Myocyte (in vitro differentiated cells): ENCODE results near the gene CSNK2A2. TPM values are rescaled to one million over a fixed set of nuclear protein-coding genes. Genes with fewer than 3 reads are reported as not detected.

Experiments
- DNase-seq: peaks from one replicate; pipeline ENCODE4 v3.0.0-alpha.2; 2012; ENCODE audit warnings: low read depth
- polyA plus RNA-seq: library from polyadenylated mRNA; unstranded; fragments of >200 nt; gene quantifications from one replicate; pipeline ENCODE4 v1.2.1, GENCODE V29; 2012; ENCODE audit warnings: missing spikeins
- total RNA-seq: library from RNA; depleted of rRNA; stranded (reverse); fragments of >200 nt; gene quantifications from 2 replicates; pipeline ENCODE4 v1.2.3, GENCODE V29; 2014

Gene CSNK2A2
- total RNA-seq, result 36.1 and 50.6 TPM in 2 replicates
- polyA plus RNA-seq, result 47.5 TPM

DNA sequence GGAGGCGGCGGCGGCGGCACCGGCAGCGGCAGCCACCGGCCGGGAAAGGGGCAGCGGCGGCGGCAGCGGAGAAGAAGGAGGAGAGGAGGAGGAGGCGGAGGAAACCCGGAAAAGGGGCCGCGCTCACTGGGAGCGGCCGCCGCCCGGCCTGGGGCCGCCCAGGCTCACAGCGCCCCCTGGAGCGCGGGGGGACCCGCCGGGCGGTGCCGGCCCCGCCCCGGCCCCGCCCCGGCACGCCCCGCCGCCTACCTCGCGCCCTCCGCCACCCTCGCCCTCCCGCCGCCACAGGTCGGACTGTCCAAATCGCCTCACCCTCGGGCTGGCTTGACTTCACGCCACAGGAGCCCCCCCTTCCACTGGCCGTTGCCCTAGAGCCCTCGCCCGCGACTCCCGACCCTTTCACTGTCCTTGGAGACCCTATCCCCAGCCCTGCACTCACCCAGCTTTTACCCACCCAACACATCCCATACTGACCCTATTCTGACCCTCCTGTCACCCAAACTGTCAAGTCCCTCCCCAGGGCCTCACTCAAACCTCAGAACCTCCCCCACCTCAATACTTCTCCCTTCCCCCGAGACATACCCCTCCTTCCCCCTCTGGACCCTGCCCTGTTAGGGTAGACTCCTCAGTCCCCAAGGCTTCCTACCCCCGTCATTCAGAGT lies at the start of gene CSNK2A2:
CSNK2A2 (minus strand) TSS at position 85 of the 662 bp plus-strand sequence. CDS start 370 bp downstream, outside the sequence.
- DNase-seq, result peak; percentile 73

DNA sequence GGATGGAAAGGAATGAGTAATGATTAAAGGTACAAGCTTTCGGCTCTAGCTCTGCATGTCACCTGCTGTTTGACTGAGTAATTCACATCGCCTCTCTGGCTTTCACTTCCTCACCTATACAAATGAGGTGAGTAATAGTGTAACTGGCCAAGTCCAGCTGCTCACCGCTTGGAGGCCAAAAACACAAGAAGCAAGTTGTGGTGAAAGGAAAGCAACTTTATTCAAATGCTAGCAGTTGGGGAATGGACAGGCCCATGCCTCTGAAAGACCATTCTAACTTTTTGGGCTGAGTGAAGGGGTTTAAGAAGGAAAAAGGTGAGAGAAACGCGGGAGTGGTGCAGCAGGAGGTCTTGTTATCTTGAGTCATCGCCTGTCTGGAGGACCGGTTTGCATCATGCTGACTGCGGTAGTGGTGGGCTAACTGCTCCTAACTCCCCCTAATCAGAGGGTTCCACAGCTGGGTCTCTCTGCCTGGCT lies 45.7 kb upstream of the CSNK2A2 start:
- DNase-seq, result no peak

DNA sequence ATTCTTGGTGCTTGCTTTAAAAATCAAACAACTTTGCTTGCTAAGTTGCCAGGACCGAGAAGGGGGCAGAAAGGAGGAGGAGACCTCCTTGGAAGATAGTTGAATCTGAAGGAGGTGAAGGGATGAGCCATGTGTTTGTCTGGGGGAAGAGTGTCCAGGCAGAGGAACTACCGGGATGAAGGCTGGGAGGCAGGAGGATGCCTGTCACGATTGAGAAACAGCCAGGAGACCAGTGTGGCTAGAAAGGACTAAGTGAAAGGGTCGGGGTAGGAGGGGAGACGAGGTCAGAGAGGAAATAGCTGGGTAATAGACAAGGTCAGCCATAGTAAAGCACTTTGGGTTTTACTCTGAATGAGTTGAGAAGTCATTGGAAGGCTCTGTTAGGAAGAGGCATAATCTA lies 38.9 kb upstream of the CSNK2A2 start:
- DNase-seq, result no peak

DNA sequence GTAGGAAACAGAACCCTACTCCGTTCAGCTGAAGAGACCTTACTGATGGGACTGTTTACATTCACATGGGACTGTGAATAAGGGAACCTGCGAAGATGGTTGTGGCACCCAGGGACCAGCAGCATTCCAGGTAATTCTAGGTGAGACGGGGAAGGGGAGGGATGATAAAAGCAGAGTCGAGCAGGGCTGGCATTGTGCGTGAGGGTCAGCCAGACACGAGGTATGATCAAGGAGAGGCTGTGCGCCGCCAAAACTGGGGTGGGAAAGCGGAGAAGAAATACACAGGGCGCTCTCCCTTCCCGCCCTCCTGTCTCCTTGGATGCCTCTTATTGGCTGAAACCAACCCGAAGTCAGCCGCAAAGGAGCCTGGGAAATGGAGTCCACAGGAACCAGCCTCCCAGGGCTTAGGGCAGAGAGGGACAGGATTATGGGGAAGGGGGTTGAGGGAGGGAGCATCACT lies 38.4 kb upstream of the CSNK2A2 start:
- DNase-seq, result peak; percentile 74

DNA sequence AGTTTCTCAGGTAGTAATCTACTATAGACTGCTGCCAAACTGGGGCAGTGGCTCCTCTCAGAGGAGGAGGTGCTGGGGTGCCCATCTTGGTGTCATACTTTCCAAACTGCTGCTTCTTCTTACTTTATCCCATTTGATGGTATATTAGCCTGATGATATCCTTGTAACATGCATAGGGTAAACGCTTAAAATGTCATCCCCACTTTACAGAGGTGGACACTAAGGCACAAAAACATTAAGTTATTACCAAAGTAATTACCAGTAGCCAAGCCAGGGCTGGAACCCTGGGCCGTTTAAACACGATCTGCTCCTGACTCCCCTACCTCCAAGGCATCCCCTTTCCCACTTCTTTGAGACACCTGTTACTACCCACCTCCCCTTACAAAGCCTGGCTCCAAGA lies 37.8 kb upstream of the CSNK2A2 start:
- no peak for DNase-seq

DNA sequence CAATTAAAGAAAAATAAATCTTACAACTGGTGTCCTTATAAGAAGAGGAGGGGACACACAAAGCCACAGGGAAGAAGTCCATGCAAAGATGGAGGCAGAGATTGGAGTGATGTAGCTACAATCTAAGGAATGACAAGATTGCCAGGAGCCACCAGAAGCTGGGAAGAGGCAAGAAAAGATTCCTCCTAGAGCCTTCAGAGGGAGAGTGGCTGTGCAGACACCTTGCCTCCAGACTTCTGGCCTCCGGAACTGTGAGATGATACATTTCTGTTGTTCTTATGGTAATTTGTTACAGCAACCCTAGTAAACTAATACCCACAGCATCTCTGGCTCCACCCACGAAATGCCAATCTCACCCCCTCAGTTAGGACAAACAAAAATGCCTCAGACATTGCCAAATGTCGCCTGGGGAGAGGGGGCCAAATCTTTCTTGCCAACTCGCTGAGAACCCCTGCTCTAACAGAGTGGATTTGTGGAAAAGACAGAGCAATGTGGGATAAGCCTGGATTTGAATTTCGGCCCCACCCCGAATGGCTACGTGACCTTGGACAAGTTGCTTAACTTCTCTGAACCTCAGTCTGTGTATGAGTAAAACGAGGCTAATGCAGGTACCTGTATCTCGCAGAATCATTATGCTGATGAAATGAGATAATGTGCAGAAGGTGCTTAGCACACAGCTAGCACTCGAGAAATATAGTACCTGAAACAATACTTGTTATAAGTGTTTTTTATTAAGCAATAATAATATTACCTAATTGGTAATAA lies 37.1 kb upstream of the CSNK2A2 start:
- DNase-seq, result no peak

DNA sequence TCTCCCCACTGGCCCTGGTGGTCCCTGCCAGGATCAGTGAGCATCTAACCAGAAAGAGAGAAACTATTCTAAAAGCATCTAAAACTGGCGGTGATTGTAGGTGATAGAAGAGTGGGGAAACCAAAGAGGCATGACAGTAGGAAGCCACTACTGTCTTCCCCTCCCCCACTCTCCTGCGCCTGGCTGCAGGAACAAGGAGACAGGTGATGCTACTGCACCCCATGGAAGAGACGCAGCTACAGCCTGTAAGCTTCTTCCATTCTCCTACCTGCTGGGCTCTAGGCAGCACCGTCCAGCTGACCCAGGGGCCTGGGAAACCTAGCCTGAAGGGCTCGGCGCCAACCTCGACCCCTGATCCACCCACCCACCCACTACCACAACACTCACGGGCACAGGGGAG lies 32.4 kb upstream of the CSNK2A2 start:
- no peak for DNase-seq

DNA sequence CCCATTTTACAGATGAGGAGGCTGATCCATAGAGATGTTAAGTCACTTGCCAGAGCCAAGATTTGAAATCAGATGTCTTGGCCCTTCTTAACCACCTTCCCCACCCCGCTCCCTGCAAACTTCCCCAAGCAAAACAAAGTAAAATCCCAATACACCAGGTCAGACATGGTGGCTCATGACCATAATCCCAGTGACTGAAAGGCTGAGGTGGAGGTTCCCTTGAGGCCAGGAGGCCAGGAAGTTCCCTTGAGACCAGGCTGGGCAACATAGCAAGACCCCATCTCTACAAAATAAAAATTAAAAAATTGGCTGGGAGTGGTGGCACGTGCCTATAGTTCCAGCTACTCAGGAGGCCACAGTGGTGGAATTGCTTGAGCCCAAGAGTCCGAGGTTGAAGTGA lies 28.9 kb upstream of the CSNK2A2 start:
- no peak for DNase-seq

DNA sequence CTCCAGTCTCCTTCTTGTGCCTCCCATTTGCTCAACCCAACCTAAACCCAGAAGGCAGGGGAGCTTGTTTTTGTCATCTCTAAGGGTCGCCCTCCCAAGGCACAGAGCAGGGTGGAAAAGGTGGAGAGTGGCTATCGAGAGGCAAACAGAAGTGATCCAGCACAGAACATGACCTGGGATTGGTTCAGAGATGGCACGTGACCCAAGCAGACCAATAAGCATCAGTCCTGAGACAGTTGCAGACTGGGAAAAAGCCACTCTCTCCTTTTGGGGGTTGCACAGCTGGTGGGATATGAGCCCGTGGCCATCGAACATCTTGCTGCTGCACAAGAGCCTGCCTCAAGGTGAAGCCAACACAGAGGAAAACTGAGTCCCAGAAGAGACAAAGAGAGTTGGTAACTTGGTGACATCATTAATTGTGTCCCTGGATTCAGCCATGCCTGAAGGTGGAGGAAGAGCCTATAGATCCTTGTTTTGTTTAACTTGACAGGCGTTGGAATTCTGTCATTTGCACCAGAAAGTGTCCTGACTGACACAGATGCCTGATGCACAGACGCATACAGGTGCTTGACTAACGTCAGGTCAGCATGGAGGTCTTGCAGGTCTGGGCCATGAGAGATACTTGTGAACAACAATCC lies 28.2 kb upstream of the CSNK2A2 start:
- DNase-seq, result no peak

DNA sequence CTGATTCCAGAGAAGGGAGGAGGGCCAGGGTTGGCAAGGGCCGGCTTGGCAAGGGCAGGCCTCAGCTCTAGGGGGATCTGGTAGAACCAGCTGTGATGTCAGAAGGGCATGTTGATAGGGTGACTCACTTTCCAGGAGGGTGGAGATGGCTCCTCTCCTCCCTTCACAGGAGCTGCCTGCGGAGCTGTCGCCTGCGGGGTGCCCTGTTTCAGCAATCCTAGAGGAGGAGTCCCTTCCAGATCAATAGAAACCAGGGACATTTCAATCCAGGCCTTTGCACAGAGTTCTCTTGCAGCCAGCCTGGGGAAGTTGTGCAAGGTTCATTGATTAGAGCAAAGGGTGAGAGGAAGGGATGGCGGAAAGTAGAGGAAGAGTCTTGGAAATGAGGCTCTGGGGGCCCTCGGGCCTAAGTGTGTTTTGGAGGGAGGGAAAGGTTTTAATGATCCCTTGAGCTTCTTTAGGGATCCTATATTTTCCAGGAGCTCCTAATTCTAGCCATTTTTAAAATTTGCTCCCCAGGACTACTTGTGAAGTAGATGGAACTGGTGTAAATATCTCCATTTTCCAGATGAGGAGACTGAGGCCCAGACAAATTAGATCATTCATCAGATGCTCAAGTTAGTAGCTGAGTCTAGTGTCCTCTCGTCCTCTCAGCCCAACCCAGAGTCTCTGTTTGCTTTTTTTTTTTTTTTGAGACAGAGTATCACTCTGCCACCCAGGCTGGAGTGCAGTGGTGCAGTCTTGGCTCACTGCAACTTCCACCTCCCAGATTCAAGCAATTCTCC lies 24.8 kb upstream of the CSNK2A2 start:
- DNase-seq, result peak; percentile 50

DNA sequence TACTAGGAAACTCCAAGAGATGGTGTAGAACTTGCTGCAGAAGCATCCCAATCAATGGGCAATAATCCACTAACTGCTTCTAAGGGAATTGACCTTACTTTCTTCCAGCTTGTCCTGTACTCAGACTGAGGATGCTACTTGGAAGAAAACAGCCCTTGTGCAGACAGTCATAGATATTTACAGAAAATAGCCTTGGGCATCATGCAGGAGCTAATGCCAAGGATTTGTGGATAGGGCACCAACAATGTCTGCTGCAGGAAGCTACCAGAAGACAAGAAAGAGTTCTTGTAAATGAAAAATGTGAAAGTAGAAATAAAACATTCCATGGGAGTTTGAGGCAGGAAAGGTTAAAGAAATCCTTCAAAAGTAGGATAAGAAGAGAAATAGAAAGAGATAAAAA lies 21.5 kb upstream of the CSNK2A2 start:
- DNase-seq, result no peak

DNA sequence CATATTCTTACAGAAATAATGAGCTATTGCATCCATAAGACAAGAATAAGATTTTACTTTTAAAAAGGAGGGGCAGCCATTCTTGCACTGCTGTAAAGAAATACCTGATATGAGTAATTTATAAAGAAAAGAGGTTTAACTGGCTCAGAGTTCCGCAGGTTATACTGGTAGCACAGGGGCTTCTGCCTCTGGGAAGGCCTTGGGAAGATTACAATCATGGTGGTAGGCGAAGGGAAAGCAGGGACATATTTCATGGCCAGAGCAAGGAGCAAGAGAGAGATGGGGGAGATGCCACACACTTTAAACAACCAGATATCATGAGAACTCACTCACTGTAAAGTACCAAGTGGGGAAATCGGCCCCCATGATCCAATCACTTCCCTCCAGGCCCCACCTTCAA lies 20.9 kb upstream of the CSNK2A2 start:
- DNase-seq, result no peak

DNA sequence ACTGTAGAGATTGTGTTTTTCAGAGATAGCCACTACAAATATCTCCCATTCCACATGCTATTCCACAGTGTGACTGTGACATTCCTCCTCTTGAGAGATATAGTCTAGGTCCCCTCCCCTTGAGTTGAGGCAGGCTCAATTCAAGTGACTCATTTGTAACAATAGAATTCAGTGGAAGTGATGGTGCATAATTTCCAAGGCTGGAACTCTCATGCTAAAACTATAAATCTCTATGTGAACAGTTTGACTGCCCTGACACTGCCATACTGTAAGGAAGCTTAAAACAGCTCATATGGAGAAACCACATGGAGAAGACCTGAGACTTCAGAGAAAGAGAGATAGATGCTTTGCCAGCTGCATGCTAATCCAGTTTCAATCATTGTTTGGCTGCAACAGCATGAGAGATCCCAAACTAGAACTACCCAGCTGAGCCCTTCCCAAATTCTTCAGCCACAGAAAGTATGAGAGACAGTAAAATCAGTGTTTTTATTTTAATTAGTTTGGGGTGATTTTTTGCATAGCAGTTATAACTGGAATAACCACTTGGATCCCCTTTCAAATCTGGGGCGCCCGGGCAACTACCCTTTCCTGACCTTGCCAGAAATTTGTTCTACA lies 19.5 kb upstream of the CSNK2A2 start:
- no peak for DNase-seq

DNA sequence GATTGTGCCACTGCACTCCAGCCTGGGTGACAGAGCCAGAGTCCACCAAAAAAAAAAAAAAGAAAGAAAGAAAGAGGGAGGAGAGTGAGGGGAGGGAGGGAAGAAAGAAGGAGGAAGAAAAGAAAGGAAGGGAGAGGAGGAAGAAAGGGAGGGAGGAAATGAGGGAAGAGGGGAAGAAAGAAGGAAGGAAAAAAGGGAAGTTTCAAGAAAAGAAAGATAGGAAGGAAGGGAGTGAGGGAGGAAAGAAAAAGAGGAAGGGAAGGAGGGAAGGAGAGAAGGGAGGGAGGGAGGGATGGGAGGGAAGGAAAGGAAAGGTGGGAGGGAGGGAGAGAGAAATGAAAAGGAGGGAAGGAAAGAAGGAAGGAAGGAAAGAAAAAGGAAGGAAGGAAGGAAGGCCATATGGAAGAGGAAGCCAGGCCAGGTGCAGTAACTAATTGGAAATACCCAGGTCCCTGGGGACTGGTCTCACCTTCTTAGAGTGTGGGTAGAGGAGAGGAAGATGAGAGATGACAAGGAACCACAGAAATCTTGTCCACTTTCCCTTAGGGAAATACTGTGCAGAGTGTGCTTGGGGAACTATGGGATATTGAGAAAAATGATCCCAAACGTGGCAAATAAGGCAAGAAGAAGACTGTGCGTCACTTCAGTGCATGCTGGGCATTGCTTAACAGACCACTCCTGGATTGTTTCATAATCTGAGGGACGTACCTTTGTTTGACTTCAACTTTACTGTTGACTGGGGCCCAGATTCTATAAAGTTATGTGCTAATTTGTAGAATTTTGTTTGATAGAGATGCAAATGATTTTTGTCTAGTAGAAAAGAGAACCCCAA lies 15.1 kb upstream of the CSNK2A2 start:
- no peak for DNase-seq

DNA sequence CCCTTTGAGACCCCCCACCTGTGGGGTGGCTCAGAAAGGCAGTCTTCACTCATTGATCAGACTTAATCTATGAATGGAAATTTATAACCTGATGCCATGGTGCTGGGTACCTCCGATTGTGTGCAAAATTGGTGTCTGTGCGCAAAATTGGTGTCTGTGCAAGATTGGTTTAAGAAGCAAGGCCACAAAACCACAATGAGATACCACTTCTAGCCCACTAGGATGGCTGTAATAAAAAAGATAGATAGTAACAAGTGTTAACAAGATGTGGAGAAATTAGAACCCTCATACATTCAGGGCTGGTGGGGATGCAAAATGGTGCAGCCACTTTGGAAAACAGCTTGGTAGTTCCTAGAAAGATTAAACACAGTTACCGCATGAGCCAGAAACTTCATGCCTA lies 13.9 kb upstream of the CSNK2A2 start:
- DNase-seq, result no peak

DNA sequence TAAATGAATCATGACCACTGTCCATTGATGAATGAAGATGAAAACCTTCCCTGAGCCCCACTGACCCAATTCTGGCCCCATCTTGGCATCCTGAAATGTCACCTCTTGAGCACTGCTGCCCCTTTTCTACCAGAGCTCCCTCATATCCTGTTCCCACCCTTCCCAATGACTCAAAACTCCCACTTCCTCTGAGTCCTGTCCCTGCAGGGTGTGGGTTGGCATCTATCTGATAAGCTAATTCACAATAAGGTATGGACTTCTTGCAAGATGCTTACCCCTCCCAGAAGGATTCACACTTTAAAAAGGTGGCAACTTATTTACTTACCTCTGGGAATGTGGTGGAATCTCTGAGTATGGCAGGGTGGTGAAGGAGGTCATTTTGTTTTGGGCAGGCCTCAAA lies 13.3 kb upstream of the CSNK2A2 start:
- no peak for DNase-seq

DNA sequence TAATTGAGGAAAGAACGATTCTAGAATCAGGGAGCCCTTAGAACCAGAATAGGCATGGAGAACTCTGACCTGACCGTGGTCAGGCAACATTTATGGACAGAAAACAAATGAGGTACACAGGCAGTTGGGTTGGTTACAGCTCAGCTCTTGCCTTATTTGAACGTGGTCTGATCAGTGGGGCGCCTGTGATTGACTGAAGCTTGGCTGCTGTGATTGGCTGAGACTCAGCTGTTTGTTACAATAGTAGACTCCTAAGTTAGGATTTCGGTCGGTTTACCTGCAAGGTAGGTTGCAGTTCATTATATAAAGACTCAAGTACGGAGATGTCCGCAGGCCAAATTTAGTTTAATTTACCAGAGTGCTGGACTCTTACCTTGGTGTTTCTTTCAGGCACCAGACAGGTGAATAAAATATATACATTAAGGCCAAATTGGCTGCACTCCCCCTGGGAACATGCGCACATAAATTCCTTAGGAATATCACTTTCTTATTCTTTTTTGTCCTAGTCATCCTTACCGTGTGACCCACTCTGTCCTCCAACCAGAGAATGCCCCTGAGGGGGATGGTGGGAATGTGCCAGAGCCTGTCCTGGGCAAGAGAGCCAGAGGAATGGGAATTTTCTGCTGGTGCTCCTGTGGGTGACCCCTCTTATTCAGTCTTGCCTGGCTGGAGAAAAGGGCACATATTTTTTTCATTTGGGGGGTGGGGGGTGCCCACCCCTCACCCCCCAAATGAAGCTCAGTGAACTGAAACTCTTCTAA lies 7.5 kb upstream of the CSNK2A2 start:
- DNase-seq, result no peak

DNA sequence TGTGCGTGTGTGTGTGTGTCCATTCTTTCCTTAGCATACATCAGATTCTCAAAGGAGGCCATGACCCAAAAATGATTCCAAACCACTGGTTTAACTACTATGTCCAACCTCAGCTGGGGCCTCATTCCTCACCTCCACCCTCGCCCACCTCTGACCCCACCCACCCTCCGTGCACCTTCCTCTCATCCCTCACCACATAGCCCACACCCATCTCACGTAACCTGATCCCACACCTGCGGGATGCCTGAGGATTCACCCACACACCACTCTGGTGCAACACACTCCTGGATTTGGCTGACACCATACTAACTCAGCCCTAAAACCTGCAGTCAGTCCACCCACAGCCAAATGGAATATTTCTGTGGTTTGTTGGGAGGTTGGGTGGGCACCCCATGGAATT lies 3.3 kb upstream of the CSNK2A2 start:
- DNase-seq, result no peak
